B cell (primary cell): ENCODE data around the gene EYA4.

Experiments
- EZH2 ChIP-seq: IDR thresholded peaks from 2 replicates; pipeline ENCODE4 v1.6.1; 2012; ENCODE audit warnings: borderline replicate concordance, low read depth, mild to moderate bottlenecking, moderate library complexity, low read length; ENCODE audit not compliant: insufficient read depth, poor library complexity, severe bottlenecking
- TF ChIP-seq, protein P1 (sequence below): fragments of 200-600 bp; IDR thresholded peaks from one replicate; pipeline ENCODE4 v1.8.0; 2022; ENCODE audit warnings: antibody characterized with exemption, mild to moderate bottlenecking

DNA sequence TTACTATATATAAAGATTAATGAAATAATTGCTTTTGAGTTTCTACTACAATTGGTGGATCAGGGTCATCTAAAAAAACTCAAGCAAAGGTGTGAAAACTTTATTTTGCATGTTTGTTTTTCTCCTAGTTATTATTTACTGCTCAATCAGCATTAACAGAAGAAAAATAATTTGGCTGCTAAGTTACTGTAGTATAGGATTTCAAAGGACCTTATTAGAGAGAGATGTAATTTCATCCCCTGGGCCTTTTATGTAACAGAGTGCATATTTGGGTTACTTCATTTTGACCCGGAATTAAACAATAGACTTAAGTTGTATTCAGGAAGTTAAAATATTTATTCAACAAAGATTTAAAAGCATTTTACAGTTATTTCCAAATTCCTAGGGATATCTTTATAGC lies 49.8 kb downstream of the EYA4 start:
- TF ChIP-seq EZH2: no peak
- TF ChIP-seq, protein P1, sequence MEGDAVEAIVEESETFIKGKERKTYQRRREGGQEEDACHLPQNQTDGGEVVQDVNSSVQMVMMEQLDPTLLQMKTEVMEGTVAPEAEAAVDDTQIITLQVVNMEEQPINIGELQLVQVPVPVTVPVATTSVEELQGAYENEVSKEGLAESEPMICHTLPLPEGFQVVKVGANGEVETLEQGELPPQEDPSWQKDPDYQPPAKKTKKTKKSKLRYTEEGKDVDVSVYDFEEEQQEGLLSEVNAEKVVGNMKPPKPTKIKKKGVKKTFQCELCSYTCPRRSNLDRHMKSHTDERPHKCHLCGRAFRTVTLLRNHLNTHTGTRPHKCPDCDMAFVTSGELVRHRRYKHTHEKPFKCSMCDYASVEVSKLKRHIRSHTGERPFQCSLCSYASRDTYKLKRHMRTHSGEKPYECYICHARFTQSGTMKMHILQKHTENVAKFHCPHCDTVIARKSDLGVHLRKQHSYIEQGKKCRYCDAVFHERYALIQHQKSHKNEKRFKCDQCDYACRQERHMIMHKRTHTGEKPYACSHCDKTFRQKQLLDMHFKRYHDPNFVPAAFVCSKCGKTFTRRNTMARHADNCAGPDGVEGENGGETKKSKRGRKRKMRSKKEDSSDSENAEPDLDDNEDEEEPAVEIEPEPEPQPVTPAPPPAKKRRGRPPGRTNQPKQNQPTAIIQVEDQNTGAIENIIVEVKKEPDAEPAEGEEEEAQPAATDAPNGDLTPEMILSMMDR: no peak
